ENCODE measurements around the gene MAGEB17. TPM values are rescaled to one million over a fixed set of nuclear protein-coding genes. Genes with fewer than 3 reads are reported as not detected.
"Not testable (repeated sequence)": the region's sequence is repeated elsewhere in the genome, so short reads cannot be mapped to it uniquely, and the experiment has no call there.

The MAGEB17 gene
- total and polyA plus RNA-seq, 2 experiments from 2014 or later: 0.14 to 0.42 TPM

DNA sequence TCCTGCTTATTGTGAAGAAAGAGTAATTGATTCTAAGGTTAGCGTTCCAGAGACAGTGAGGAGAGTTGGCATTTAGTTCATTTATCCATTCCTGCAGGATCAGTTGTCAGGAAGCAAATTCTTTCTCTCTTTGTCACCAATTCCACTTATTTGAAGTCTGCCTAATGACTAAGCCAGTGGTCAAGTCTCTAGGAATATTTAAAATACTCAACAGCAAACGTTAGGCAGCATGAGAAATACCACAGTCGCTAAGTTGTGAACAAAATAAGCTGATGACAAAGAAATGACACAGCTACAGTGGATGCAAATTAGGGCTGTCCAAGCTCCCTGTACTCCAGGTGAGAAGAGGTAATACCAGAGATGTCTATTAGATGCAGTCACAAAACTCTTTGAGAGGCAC is 6.6 kb upstream of the MAGEB17 start (continued):
- TF ChIP-seq, protein P1, sequence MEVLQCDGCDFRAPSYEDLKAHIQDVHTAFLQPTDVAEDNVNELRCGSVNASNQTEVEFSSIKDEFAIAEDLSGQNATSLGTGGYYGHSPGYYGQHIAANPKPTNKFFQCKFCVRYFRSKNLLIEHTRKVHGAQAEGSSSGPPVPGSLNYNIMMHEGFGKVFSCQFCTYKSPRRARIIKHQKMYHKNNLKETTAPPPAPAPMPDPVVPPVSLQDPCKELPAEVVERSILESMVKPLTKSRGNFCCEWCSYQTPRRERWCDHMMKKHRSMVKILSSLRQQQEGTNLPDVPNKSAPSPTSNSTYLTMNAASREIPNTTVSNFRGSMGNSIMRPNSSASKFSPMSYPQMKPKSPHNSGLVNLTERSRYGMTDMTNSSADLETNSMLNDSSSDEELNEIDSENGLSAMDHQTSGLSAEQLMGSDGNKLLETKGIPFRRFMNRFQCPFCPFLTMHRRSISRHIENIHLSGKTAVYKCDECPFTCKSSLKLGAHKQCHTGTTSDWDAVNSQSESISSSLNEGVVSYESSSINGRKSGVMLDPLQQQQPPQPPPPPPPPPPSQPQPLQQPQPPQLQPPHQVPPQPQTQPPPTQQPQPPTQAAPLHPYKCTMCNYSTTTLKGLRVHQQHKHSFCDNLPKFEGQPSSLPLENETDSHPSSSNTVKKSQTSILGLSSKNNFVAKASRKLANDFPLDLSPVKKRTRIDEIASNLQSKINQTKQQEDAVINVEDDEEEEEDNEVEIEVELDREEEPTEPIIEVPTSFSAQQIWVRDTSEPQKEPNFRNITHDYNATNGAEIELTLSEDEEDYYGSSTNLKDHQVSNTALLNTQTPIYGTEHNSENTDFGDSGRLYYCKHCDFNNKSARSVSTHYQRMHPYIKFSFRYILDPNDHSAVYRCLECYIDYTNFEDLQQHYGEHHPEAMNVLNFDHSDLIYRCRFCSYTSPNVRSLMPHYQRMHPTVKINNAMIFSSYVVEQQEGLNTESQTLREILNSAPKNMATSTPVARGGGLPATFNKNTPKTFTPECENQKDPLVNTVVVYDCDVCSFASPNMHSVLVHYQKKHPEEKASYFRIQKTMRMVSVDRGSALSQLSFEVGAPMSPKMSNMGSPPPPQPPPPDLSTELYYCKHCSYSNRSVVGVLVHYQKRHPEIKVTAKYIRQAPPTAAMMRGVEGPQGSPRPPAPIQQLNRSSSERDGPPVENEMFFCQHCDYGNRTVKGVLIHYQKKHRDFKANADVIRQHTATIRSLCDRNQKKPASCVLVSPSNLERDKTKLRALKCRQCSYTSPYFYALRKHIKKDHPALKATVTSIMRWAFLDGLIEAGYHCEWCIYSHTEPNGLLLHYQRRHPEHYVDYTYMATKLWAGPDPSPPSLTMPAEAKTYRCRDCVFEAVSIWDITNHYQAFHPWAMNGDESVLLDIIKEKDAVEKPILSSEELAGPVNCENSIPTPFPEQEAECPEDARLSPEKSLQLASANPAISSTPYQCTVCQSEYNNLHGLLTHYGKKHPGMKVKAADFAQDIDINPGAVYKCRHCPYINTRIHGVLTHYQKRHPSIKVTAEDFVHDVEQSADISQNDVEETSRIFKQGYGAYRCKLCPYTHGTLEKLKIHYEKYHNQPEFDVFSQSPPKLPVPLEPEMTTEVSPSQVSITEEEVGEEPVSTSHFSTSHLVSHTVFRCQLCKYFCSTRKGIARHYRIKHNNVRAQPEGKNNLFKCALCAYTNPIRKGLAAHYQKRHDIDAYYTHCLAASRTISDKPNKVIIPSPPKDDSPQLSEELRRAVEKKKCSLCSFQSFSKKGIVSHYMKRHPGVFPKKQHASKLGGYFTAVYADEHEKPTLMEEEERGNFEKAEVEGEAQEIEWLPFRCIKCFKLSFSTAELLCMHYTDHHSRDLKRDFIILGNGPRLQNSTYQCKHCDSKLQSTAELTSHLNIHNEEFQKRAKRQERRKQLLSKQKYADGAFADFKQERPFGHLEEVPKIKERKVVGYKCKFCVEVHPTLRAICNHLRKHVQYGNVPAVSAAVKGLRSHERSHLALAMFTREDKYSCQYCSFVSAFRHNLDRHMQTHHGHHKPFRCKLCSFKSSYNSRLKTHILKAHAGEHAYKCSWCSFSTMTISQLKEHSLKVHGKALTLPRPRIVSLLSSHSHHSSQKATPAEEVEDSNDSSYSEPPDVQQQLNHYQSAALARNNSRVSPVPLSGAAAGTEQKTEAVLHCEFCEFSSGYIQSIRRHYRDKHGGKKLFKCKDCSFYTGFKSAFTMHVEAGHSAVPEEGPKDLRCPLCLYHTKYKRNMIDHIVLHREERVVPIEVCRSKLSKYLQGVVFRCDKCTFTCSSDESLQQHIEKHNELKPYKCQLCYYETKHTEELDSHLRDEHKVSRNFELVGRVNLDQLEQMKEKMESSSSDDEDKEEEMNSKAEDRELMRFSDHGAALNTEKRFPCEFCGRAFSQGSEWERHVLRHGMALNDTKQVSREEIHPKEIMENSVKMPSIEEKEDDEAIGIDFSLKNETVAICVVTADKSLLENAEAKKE (CRISPR knock-in tag; IDR thresholded peaks at IDR 0.05): no peak
- TF ChIP-seq CREB1 (CRISPR knock-in tag; IDR thresholded peaks at IDR 0.05; ENCODE audit: low read depth): no peak
- TF ChIP-seq, protein P2, sequence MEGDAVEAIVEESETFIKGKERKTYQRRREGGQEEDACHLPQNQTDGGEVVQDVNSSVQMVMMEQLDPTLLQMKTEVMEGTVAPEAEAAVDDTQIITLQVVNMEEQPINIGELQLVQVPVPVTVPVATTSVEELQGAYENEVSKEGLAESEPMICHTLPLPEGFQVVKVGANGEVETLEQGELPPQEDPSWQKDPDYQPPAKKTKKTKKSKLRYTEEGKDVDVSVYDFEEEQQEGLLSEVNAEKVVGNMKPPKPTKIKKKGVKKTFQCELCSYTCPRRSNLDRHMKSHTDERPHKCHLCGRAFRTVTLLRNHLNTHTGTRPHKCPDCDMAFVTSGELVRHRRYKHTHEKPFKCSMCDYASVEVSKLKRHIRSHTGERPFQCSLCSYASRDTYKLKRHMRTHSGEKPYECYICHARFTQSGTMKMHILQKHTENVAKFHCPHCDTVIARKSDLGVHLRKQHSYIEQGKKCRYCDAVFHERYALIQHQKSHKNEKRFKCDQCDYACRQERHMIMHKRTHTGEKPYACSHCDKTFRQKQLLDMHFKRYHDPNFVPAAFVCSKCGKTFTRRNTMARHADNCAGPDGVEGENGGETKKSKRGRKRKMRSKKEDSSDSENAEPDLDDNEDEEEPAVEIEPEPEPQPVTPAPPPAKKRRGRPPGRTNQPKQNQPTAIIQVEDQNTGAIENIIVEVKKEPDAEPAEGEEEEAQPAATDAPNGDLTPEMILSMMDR (conservative IDR thresholded peaks at IDR 0.05; ENCODE audit: low read depth in 2 of 2): no peak

GRCh38 chrX:16161173-16161572 is 6.1 kb upstream of the MAGEB17 start:
- not testable (repeated sequence) for H3K27me3 Mint-ChIP-seq (ENCODE audit: insufficient read depth, low read depth, poor library complexity); H4K20me1 ChIP-seq (replicated peaks; ENCODE audit: insufficient read depth); H3K9me2 ChIP-seq (ENCODE audit: insufficient read depth); H2AFZ ChIP-seq; H3F3A ChIP-seq (replicated peaks; ENCODE audit: low read depth); H3K4me3 Mint-ChIP-seq; H3K27ac ChIP-seq (ENCODE audit: low read depth); DNase-seq (ENCODE audit: low spot score); H3K4me3 ChIP-seq; H3K36me3 ChIP-seq (ENCODE audit: insufficient read depth); H3K27ac Mint-ChIP-seq; H3K79me2 ChIP-seq (replicated peaks; ENCODE audit: insufficient read depth); ATAC-seq; H3K4me2 ChIP-seq; H3K4me1 ChIP-seq (ENCODE audit: insufficient read depth); H3K9me3 Mint-ChIP-seq; H3K27me3 ChIP-seq (ENCODE audit: insufficient read depth)
- peaks cover 12% of the 10 kb centered on the region for H3K36me3 Mint-ChIP-seq (ENCODE audit: low read depth)
- peaks cover 18% of the 10 kb centered on the region for H3K4me1 Mint-ChIP-seq
